IMR-90 (cell line): ENCODE measurements around the gene SPESP1.

Experiments used
- CEBPB ChIP-seq: IDR thresholded peaks from 2 replicates; pipeline ENCODE4 v1.6.1; 2012; ENCODE audit warnings: low read depth, low read length, improper control_type of control experiment
- CHD1 ChIP-seq: IDR thresholded peaks from 2 replicates; pipeline ENCODE4 v1.6.1; 2012; ENCODE audit warnings: low read depth, low read length, improper control_type of control experiment
- CTCF ChIP-seq: conservative IDR thresholded peaks from 2 replicates; pipeline ENCODE4 v1.5.1; 2012; ENCODE audit warnings: mild to moderate bottlenecking, low read depth, low read length, improper control_type of control experiment
- FOS ChIP-seq: fragments of 150-350 bp; IDR thresholded peaks from 2 replicates; pipeline ENCODE4 v1.6.1; 2016; ENCODE audit warnings: low read depth, low read length
- MAZ ChIP-seq: IDR thresholded peaks from 2 replicates; pipeline ENCODE4 v1.6.1; 2012; ENCODE audit warnings: low read depth, mild to moderate bottlenecking, low read length, improper control_type of control experiment, moderate library complexity, borderline replicate concordance
- RFX5 ChIP-seq: IDR thresholded peaks from 2 replicates; pipeline ENCODE4 v1.8.0; 2012; ENCODE audit warnings: low read depth, mild to moderate bottlenecking, low read length, moderate library complexity

GRCh38 chr15:68939501-68939900 is 9.2 kb downstream of the SPESP1 start:
- no peak for TF ChIP-seq CEBPB
- no peak for TF ChIP-seq CHD1
- no peak for TF ChIP-seq CTCF
- no peak for TF ChIP-seq RFX5
- TF ChIP-seq FOS = no peak
- no peak for TF ChIP-seq MAZ
